Activated naive CD8-positive, alpha-beta T cell treated with anti-CD3 and anti-CD28 coated beads, Interleukin-2, amount 50 U/mL, for 16 hours (primary cell): Measurements from ENCODE around the gene MAP6.

ENCODE experiments used
- DNase-seq: peaks from one replicate; pipeline ENCODE4 v3.0.0-alpha.2; 2020; ENCODE audit warnings: low read depth, low spot score

MAP6 gene

GRCh38 chr11:75667255-75667830, 1.5 kb downstream of the MAP6 start:
- no peak for DNase-seq

- no peak for DNase-seq
Observed at GRCh38 chr11:75665990-75666389, 2.8 kb downstream of the MAP6 start.

DNA sequence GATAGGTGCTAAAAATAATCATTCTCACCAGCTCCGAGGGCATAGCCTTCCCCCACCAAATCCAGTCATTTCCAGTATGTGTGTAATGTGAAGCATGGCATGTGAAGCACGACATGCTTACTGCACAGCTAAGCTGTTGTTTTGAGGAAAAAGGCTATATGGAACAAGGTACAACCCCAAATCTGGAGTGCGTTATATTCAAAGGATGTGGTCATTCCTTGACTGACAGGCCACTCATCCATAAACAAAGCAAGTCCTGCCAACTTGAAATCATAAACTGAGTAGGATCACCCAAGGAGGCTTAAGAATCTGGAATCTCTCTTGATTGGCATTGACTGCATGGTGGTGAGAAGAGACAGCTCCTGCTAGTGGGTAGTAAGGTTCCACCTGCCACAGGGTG, 3.7 kb downstream of the MAP6 start:
- no peak for DNase-seq

DNA sequence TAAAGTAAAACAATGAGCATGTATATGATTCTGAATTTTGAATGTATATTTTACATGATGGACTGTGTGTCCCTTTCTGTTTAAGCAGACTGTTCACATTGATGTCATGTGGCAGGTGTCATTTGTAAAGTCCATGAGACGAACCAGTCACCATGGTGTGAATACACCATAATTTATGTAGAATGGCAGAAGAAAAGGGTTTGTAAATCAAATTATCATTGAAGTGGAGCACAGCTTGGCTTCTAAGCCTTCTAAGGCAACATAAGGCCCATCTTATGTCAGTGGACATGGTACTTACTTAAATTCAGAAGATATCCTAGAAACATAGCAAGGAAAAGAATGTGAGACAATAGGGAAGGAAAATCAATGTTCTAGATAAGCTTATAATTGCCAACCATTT, 4.4 kb downstream of the MAP6 start:
- DNase-seq, result no peak

GRCh38 chr11:75663808-75664207, 5.0 kb downstream of the MAP6 start:
- no peak for DNase-seq

DNA sequence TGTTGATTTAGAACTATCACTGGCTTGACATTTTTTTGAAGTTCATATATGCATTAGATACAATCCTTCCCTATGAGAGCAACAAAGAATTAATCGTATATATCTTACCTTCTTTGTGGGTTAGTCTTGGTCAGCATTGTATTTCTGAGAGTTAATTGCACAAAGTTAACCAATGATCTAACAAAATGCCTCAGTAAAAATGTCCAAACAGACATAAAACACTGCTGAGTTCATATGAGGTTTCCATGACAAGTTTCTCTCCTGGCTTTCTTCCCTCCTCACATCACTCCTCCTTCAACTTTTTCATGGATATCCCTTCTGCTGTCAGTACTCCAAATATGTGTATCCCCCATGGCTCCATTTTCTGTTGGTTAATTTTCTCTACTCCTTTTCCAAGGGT, 9.0 kb downstream of the MAP6 start:
- no peak for DNase-seq

DNA sequence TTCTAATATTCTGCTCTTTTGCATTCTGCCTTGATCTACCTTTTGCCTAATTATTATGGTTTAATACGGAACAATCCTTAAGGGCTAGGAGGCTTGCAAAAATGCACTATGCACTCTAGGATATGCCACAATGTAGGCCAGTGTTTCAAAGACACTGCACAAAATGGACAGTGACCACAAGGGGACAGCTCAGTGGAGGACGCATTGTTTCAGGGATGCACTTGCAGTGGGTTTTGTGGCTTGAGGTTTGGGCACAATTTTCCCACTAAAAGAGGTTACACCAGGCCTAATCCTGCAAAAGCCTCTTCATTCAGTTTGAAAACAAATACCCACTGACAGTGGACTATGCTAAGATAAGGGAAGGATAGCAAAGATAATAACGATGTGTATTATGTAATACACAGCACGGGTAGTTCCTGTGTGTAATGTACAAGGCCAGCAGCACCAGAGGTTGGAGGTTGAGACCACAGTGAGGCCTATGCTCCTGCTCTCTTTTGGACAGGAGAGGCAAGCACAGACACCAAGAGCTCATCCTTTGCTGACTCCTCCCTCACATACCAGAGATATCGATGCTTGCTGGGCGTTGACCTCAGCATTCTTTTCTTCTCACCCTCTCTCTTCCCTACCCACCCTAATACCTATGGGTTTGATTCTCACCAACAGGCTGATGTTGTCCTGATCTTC, 12.7 kb downstream of the MAP6 start:
- DNase-seq, result no peak

- no peak for DNase-seq
Observed at GRCh38 chr11:75655605-75656004, 13.2 kb downstream of the MAP6 start.

- DNase-seq, result no peak
Observed at GRCh38 chr11:75654314-75654713, 14.5 kb downstream of the MAP6 start.

GRCh38 chr11:75653532-75653931, 15.3 kb downstream of the MAP6 start:
- no peak for DNase-seq

GRCh38 chr11:75652936-75653335, 15.9 kb downstream of the MAP6 start:
- DNase-seq, result no peak

DNA sequence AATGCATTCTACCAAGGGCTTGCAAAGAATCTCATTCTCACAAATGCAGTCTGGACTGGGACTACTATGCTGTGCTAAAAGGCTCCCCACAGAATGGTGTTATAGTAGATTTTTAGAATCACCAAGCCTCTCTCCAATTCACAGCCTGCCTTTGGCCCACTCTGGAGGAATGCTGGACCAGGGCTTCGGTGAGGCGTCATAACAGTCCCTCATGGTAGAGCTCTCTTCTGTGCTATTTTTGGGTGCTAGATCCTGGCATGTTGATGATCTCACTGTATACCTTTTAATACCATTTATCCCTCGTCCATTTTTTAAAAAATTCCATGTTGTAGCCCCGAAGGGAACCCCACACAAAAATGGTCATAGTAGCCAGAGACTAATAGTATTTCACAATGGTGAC, 17.6 kb downstream of the MAP6 start:
- no peak for DNase-seq

GRCh38 chr11:75650167-75650723, 18.6 kb downstream of the MAP6 start:
- DNase-seq, result no peak

DNA sequence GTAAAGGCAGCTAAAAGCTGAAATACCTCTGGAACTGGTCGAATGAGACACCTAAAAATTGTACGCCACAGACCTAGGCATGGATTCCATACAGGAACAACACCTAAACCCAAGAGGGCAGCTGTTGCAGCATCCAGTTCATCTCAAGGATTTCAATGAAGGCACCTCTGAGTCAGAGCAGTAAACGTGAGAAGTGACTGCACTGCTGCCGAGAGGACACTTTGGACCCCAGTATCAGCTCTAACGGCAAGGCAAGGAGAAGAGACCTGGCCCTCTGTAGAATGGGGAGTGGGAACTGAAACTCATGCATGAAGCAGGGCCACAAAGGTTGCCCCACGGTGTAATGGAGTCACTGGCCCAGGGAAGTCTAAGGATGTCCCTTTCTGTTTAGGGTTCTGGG, 23.9 kb downstream of the MAP6 start:
- no peak for DNase-seq

DNA sequence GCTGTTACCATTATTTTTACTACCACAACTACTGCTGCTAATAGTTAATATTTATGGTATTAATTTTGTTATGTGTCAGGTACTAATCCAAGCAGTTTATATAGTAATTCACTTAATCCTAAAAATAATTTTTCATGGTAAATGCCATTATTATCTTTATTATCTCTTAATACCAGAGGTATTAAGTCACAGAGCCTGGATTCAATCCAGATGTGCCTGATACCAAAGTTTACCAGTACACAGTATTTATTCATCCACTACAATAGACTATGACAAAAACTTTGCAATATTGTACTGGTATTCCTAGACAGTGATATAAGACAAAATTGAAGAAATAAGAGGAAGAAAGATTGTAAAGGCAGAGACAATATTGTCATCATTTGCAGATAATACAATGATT, 24.5 kb downstream of the MAP6 start:
- no peak for DNase-seq

- no peak for DNase-seq
Observed at GRCh38 chr11:75642402-75643113, 26.3 kb downstream of the MAP6 start.

GRCh38 chr11:75639762-75640181, 29.1 kb downstream of the MAP6 start:
- no peak for DNase-seq

DNA sequence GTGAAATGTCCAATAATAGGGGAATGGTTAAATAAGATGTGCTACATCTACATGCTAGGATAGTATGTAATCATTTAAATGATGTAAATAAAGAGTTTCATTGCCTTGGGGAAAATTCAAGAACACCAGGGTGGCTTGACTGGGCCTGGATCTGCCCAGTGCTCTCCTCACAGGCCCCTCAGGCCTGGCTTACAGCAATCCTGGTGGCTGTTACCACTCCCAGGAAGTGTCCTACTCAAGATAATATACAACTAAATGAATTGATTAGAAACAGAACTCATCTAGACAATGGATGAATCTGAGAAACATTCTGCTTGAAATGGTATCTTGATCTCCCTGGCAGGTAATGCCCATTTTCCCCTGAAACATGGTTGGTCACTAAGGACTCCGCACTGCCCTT, 30.8 kb downstream of the MAP6 start:
- no peak for DNase-seq

GRCh38 chr11:75635066-75635862, 33.6 kb downstream of the MAP6 start:
- DNase-seq, result no peak

DNA sequence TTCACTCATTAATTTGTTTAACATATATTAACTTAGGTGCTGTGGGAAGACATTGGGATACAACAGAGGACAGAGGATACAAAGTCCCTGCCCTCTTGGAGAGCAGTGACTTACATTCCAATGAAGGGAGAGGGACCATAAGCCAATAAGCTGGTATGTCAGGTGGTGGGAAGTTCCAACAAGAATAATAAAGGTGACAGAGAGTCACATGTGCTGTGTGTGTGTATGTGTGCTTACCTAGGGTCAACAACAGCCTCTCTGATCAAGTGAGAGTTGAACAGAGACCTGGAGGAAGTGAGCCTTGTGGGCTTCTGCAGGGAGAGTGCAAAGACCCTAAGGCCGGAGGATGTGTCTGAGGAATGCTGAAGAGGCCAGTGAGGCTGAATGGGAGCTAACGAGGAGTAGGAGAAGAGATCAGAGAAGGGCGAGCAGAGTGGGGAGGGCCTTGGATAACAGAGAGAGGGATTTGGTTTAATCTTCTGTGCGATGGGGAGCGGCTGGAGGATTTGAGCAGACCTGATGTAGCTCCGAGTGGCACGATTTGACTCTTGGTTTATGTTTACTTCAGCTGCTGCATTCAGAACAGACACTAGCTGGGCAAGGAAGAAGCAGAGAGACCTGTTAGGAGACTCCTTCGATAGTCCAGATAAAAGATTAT, 35.3 kb downstream of the MAP6 start:
- no peak for DNase-seq

DNA sequence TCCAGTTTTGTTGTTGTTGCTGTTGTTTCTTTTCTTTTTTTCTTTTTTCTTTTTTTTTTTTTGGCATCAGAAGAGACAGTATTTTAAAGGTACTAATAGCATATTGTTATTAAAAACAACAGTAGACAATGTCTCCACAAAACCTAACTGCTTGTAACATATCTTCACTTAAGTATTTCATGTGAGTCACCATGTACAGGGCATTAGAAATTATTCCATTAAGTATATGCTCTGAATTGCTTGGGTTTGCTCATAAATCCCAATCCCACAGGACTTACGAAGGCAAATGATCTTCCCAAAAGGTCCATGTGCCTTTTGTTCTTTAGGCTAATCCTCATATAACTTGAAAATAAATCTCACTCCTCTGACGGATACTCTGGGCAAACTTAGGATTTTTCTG, 35.9 kb downstream of the MAP6 start:
- DNase-seq, result no peak
